A549 treated with AZD9567 at 1 μM for 4 hours (cell line): Measurements from ENCODE around the gene ZRANB1. TPM values are rescaled to one million over a fixed set of nuclear protein-coding genes. Genes with fewer than 3 reads are reported as not detected.

ENCODE experiments used
- total RNA-seq: library from RNA; stranded (reverse); fragments of 200-300 nt; extraction: Qiagen RNA extraction; gene quantifications from 5 replicates; pipeline ENCODE4 v1.2.3, GENCODE V29; 2022; ENCODE audit not compliant: insufficient read depth

The ZRANB1 gene
- total RNA-seq = 7.3 to 14.8 TPM (median 9.7 TPM) in 5 replicates

GRCh38 chr10:124941823-124942222 lies at the start of gene ZRANB1:
TSS of gene ZRANB1 (plus strand) at chr10:124942123. CDS start at chr10:124942494, 371 bp downstream.

Other genes starting within 250 kb of the ZRANB1 start
- gene FAM53B, start 197.7 kb upstream of the ZRANB1 start, total RNA-seq = 10.8 to 12.6 TPM (median 11.3 TPM) in 5 replicates
- gene EEF1AKMT2, start 150.2 kb upstream of the ZRANB1 start, total RNA-seq = 14.0 to 18.9 TPM (median 16.2 TPM) in 5 replicates
- 13.7 to 16.6 TPM (median 16.2 TPM) in 5 replicates for gene ABRAXAS2, start 140.3 kb upstream of the ZRANB1 start, total RNA-seq
- 98.2 to 110 TPM (median 104 TPM) in 5 replicates for gene CTBP2, start 218.4 kb downstream of the ZRANB1 start, total RNA-seq